HepG2 (cell line): Measurements from ENCODE around the gene PLCB1. TPM values are rescaled to one million over a fixed set of nuclear protein-coding genes. Genes with fewer than 3 reads are reported as not detected.

Experiments
- ATAC-seq: fragments of 200-7000 bp; cut with Tn5 transposase; 3 replicates; pipeline ENCODE4 v1.9.1; 2020; ENCODE audit warnings: mild to moderate bottlenecking, moderate library complexity
- BruUV-seq: library from RNA; stranded (reverse); fragments of 400-500 nt; replicated peaks from 2 replicates; lab custom pipeline; 2021; lab: Mats Ljungman, UMichigan
- CTCF ChIA-PET: fragments of 300-600 bp; formaldehyde crosslinking; extraction: SDS; loops from one replicate; lab custom pipeline; 2021; ENCODE audit warnings: low total read pairs, inconsistent platforms, low intra/inter-chr PET ratio; lab: Yijun Ruan, JAX
- POLR2A ChIA-PET: fragments of 350-600 bp; sonication (Branson Sonifier 250); formaldehyde crosslinking; loops from one replicate; lab custom pipeline; 2020; ENCODE audit warnings: antibody characterized with exemption, inconsistent platforms; lab: Yijun Ruan, JAX
- DNase-seq: peaks from one replicate; pipeline ENCODE4 v3.0.0-alpha.2; 2015; ENCODE audit warnings: low spot score
- FAIRE-seq: peaks from 3 replicates; lab custom pipeline; 2011; peaks lifted over from hg19 to GRCh38; lab: Jason Lieb, UNC
- H2AFZ ChIP-seq: one replicate; pipeline ENCODE4 v1.6.1; 2011; ENCODE audit warnings: low read length, inconsistent platforms
- H3K27ac ChIP-seq: fragments of 300-600 bp; 3 replicates; pipeline ENCODE4 v1.8.0; 2011; ENCODE audit warnings: mixed run types, mild to moderate bottlenecking, mixed read lengths, low read length, inconsistent platforms; ENCODE audit not compliant: insufficient read depth; ENCODE audit errors: extremely low read length
- H3K27me3 ChIP-seq, 2 experiments: fragments of 200-600 bp in 1 of 2; 2 replicates in 1 of 2; 3 replicates in 1 of 2; pipeline versions ENCODE4 v1.6.0 to v1.8.0; 2011; ENCODE audit warnings: low read length in 2 of 2, mild to moderate bottlenecking in 2 of 2, moderate library complexity in 2 of 2, inconsistent platforms in 1 of 2; ENCODE audit not compliant: insufficient read depth in 2 of 2, control insufficient read depth in 1 of 2
- H3K36me3 ChIP-seq, 2 experiments: fragments of 200-600 bp in 1 of 2; replicated peaks in 1 of 2; 2 replicates in 1 of 2; 3 replicates in 1 of 2; pipeline versions ENCODE4 v1.5.1 to v1.8.0; 2011; ENCODE audit warnings: low read length in 2 of 2, inconsistent platforms in 1 of 2; ENCODE audit not compliant: insufficient read depth in 2 of 2, control insufficient read depth in 1 of 2
- H3K4me1 ChIP-seq: 2 replicates; pipeline ENCODE4 v1.5.1; 2012; ENCODE audit warnings: low read length, inconsistent platforms; ENCODE audit not compliant: insufficient read depth
- H3K4me2 ChIP-seq: 2 replicates; pipeline ENCODE4 v1.6.0; 2011; ENCODE audit warnings: low read depth, low read length, inconsistent platforms
- H3K4me3 ChIP-seq, 3 experiments: fragments of 200-600 bp in 1 of 3; sonication (generic), shearing (Covaris generic) in 1 of 3; replicated peaks in 1 of 3; 2 replicates each; pipeline ENCODE4 v1.5.1; 2011 to 2016; ENCODE audit warnings: low read length in 3 of 3, inconsistent platforms in 2 of 3, low read depth in 2 of 3, mild to moderate bottlenecking in 2 of 3, control low read depth in 1 of 3, mixed read lengths in 1 of 3; ENCODE audit not compliant: insufficient read depth in 1 of 3
- H3K79me2 ChIP-seq: one replicate; pipeline ENCODE4 v1.6.1; 2011; ENCODE audit warnings: low read length, inconsistent platforms; ENCODE audit not compliant: insufficient read depth
- H3K9ac ChIP-seq: 2 replicates; pipeline ENCODE4 v1.6.0; 2011; ENCODE audit warnings: mild to moderate bottlenecking, low read depth, low read length, inconsistent platforms; ENCODE audit not compliant: insufficient read depth
- H3K9me3 ChIP-seq: 2 replicates; pipeline ENCODE4 v1.5.1; 2012; ENCODE audit warnings: mild to moderate bottlenecking, low read length
- H4K20me1 ChIP-seq: 2 replicates; pipeline ENCODE4 v1.6.0; 2011; ENCODE audit warnings: inconsistent platforms, mild to moderate bottlenecking, low read length, moderate library complexity; ENCODE audit not compliant: insufficient read depth
- CEBPG ChIP-seq: IDR thresholded peaks from 2 replicates; pipeline ENCODE4 v1.6.1; 2016
- EED ChIP-seq: sonication (generic); formaldehyde crosslinking; IDR thresholded peaks from 2 replicates; pipeline ENCODE4 v1.5.0; 2020; ENCODE audit warnings: mild to moderate bottlenecking, missing genetic modification reagents
- FOXP1 ChIP-seq, 2 experiments: fragments of 450-650 bp in 1 of 2; IDR thresholded peaks; 2 replicates each; pipeline ENCODE4 v1.6.1; 2017 to 2018; ENCODE audit warnings: antibody characterized with exemption in 1 of 2
- SALL2 ChIP-seq: sonication (generic); formaldehyde crosslinking; IDR thresholded peaks from 2 replicates; pipeline ENCODE4 v1.8.1; 2023; ENCODE audit warnings: mild to moderate bottlenecking, missing genetic modification reagents, inconsistent platforms
- SIN3A ChIP-seq: IDR thresholded peaks from 2 replicates; pipeline ENCODE4 v1.6.1; 2011; ENCODE audit warnings: low read depth, mild to moderate bottlenecking, control low read depth, low read length, borderline replicate concordance
- SOX13 ChIP-seq, 3 experiments: fragments of 450-650 bp in 1 of 3; sonication (generic) in 1 of 3; formaldehyde crosslinking in 1 of 3; IDR thresholded peaks in 2 of 3; conservative IDR thresholded peaks in 1 of 3; 2 replicates each; pipeline versions ENCODE4 v1.5.0 to v1.6.1; 2016 to 2020; ENCODE audit warnings: antibody characterized with exemption in 1 of 3, mild to moderate bottlenecking in 1 of 3, missing compliant biosample characterization in 1 of 3, missing genetic modification reagents in 1 of 3, moderate library complexity in 1 of 3
- SOX5 ChIP-seq: IDR thresholded peaks from 2 replicates; pipeline ENCODE4 v1.6.1; 2016; ENCODE audit warnings: borderline replicate concordance
- SP140L ChIP-seq: sonication (generic); formaldehyde crosslinking; IDR thresholded peaks from 2 replicates; pipeline ENCODE4 v1.4.0; 2020; ENCODE audit warnings: missing genetic modification reagents, borderline replicate concordance
- ZFP36L2 ChIP-seq: sonication (generic); formaldehyde crosslinking; IDR thresholded peaks from 2 replicates; pipeline ENCODE4 v1.4.0; 2020; ENCODE audit warnings: missing genetic modification reagents
- ZIK1 ChIP-seq: sonication (generic); formaldehyde crosslinking; IDR thresholded peaks from 2 replicates; pipeline ENCODE4 v1.5.0; 2020; ENCODE audit warnings: mild to moderate bottlenecking, low read depth, missing genetic modification reagents, borderline replicate concordance
- ZNF143 ChIP-seq: sonication (generic); formaldehyde crosslinking; IDR thresholded peaks from 2 replicates; pipeline ENCODE4 v1.4.0; 2020; ENCODE audit warnings: missing genetic modification reagents
- ZSCAN29 ChIP-seq: sonication (generic); formaldehyde crosslinking; conservative IDR thresholded peaks from 2 replicates; pipeline ENCODE4 v1.4.0; 2020; ENCODE audit warnings: mild to moderate bottlenecking, missing genetic modification reagents
- WGBS: methylation state at CpG from one replicate; pipeline ENCODE4 v1.1.6; 2017; ENCODE audit warnings: low lambda C conversion rate; 5-methylcytosine and 5-hydroxymethylcytosine counted together
- in situ Hi-C: cut with HindIII; loops from 2 replicates; pipeline ENCODE4 v1.10.0; 2017; ENCODE audit warnings: low pct_unique_long_range_greater_than_20kb; ENCODE audit not compliant: extremely low pct_ligation_motif_present
- intact Hi-C: fragments of 100-400 bp; cut with micrococcal nuclease; formaldehyde crosslinking; loops from one replicate; pipeline ENCODE4 v1.10.0; 2022; ENCODE audit not compliant: unreplicated experiment
- polyA plus RNA-seq, 8 experiments: library from polyadenylated mRNA; depleted of rRNA in 3 of 8; stranded (reverse) in 7 of 8; unstranded in 1 of 8; fragments of >200 nt; fragmentation: Illumina TruSeq in 4 of 8; extraction: Trizol in 4 of 8; gene quantifications; 2 replicates each; pipeline versions ENCODE4 v1.2.1 to v1.2.3, GENCODE V29; 2011 to 2016; ENCODE audit warnings: low read depth in 4 of 8, missing spikeins in 1 of 8, mixed read lengths in 1 of 8; ENCODE audit not compliant: insufficient read depth in 1 of 8
- total RNA-seq, 5 experiments: library from RNA; depleted of rRNA; stranded (reverse); fragments of >200 nt; fragmentation: Illumina TruSeq; extraction: Trizol; gene quantifications; 2 replicates each; pipeline ENCODE4 v1.2.3, GENCODE V29; 2016; ENCODE audit warnings: low read depth in 1 of 5
- TF ChIP-seq, protein P1 (sequence below), 2 experiments: fragments of 450-650 bp in 1 of 2; sonication (generic) in 1 of 2; formaldehyde crosslinking; IDR thresholded peaks; 2 replicates each; pipeline versions ENCODE4 v1.5.0 to v1.8.0; 2020 to 2022; ENCODE audit warnings: mild to moderate bottlenecking in 1 of 2, missing genetic modification reagents in 1 of 2
- TF ChIP-seq, protein P2 (sequence below): sonication (generic); formaldehyde crosslinking; IDR thresholded peaks from 2 replicates; pipeline ENCODE4 v1.5.0; 2020; ENCODE audit warnings: mild to moderate bottlenecking, missing genetic modification reagents
- TF ChIP-seq, protein P3 (sequence below): sonication (generic); formaldehyde crosslinking; IDR thresholded peaks from 2 replicates; pipeline ENCODE4 v1.9.0; 2021; ENCODE audit warnings: missing genetic modification reagents, borderline replicate concordance
- TF ChIP-seq, protein P4 (sequence below): sonication (generic); formaldehyde crosslinking; IDR thresholded peaks from 2 replicates; pipeline ENCODE4 v1.4.0; 2020; ENCODE audit warnings: missing genetic modification reagents

PLCB1 gene
- total and polyA plus RNA-seq, 2 of the 13 experiments (the other 11 are each of a cell fraction or from before 2014, with no cell fraction given), result 42.4 to 55.9 TPM

DNA sequence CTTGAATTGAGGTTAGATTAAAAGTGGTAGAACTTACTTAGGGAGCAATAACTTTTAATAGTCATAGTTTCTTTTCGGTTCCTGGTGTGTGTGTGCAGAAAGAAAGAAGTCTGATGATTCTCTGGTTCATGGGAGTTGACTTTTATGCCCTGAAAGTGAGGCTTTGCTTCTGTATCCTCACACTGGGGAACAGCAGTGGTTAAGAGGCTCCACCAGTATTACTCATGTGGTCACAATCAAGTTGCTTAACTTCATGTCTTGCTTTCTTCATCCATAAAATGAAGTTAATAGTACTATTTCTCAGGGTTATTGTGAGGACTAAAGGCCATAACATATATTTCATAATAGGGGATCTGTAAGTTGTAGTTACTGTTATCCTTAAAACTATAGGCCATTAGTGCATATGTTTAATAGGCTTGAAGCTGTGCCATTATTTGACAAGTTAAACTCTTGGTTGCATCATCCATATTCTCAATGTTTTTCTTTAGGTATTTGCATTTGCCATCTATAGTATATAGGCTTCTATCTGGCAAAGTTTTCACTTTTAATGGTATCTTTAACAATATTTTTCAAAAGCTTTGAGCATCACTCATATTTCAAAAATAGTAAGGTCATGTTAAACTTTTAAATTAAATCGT, 262.4 kb downstream of the PLCB1 start:
- in situ Hi-C loops (no loop called here), intact Hi-C loops (loop anchor here (2.0 to 5.0 kb wide), 3 partner anchors 20 to 328 kb away; no protein-coding TSS in a partner anchor)
- peaks cover 8% of the 10 kb centered on the region for H3K79me2 ChIP-seq
- no peaks in the 10 kb centered on the region for H4K20me1 ChIP-seq
- ATAC-seq (no peak), FAIRE-seq (no peak), DNase-seq (no peak)
- 97% methylated on average over 2 of the region's 2 CpGs for WGBS
- no peaks in the 10 kb centered on the region for H3K36me3 ChIP-seq
- H3K9ac ChIP-seq, result no peak overlapping the region
- no peaks in the 10 kb centered on the region for H3K9me3 ChIP-seq
- H2AFZ ChIP-seq, result no peak overlapping the region
- no peaks in the 10 kb centered on the region for H3K27me3 ChIP-seq
- peaks cover 26% of the 10 kb centered on the region for H3K4me1 ChIP-seq
- no peak overlapping the region for H3K4me2 ChIP-seq
- H3K4me3 ChIP-seq, result no peak overlapping the region
- no TSS peak for BruUV-seq
- ChIA-PET POLR2A (no interaction called here), CTCF (no interaction called here)
- H3K27ac ChIP-seq, result no peak overlapping the region
- TF ChIP-seq, protein P1, sequence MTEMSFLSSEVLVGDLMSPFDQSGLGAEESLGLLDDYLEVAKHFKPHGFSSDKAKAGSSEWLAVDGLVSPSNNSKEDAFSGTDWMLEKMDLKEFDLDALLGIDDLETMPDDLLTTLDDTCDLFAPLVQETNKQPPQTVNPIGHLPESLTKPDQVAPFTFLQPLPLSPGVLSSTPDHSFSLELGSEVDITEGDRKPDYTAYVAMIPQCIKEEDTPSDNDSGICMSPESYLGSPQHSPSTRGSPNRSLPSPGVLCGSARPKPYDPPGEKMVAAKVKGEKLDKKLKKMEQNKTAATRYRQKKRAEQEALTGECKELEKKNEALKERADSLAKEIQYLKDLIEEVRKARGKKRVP (CRISPR knock-in tag; IDR thresholded peaks at IDR 0.05), result peak; percentile 68 to 86; a peak in 3 of 4 replicates
- no peak for TF ChIP-seq FOXP1 (IDR thresholded peaks at IDR 0.05)
- TF ChIP-seq FOXP1 (CRISPR knock-in tag; IDR thresholded peaks at IDR 0.05), result no peak
- no peak for TF ChIP-seq SOX13 (IDR thresholded peaks at IDR 0.05)
- TF ChIP-seq SOX13 (CRISPR knock-in tag; conservative IDR thresholded peaks at IDR 0.05 in 1 of 2, IDR thresholded peaks at IDR 0.05 in 1 of 2), result no peak
- no peak for TF ChIP-seq SP140L
- no peak for TF ChIP-seq ZSCAN29 (CRISPR knock-in tag)
- TF ChIP-seq, protein P2, sequence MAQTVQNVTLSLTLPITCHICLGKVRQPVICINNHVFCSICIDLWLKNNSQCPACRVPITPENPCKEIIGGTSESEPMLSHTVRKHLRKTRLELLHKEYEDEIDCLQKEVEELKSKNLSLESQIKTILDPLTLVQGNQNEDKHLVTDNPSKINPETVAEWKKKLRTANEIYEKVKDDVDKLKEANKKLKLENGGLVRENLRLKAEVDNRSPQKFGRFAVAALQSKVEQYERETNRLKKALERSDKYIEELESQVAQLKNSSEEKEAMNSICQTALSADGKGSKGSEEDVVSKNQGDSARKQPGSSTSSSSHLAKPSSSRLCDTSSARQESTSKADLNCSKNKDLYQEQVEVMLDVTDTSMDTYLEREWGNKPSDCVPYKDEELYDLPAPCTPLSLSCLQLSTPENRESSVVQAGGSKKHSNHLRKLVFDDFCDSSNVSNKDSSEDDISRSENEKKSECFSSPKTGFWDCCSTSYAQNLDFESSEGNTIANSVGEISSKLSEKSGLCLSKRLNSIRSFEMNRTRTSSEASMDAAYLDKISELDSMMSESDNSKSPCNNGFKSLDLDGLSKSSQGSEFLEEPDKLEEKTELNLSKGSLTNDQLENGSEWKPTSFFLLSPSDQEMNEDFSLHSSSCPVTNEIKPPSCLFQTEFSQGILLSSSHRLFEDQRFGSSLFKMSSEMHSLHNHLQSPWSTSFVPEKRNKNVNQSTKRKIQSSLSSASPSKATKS (CRISPR knock-in tag), result no peak
- no peak for TF ChIP-seq ZNF143 (CRISPR knock-in tag)
- TF ChIP-seq, protein P3, sequence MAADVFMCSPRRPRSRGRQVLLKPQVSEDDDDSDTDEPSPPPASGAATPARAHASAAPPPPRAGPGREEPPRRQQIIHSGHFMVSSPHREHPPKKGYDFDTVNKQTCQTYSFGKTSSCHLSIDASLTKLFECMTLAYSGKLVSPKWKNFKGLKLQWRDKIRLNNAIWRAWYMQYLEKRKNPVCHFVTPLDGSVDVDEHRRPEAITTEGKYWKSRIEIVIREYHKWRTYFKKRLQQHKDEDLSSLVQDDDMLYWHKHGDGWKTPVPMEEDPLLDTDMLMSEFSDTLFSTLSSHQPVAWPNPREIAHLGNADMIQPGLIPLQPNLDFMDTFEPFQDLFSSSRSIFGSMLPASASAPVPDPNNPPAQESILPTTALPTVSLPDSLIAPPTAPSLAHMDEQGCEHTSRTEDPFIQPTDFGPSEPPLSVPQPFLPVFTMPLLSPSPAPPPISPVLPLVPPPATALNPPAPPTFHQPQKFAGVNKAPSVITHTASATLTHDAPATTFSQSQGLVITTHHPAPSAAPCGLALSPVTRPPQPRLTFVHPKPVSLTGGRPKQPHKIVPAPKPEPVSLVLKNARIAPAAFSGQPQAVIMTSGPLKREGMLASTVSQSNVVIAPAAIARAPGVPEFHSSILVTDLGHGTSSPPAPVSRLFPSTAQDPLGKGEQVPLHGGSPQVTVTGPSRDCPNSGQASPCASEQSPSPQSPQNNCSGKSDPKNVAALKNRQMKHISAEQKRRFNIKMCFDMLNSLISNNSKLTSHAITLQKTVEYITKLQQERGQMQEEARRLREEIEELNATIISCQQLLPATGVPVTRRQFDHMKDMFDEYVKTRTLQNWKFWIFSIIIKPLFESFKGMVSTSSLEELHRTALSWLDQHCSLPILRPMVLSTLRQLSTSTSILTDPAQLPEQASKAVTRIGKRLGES (CRISPR knock-in tag), result no peak
- TF ChIP-seq CEBPG, result peak; percentile 55; the same call in 1 of the 2 replicates
- no peak for TF ChIP-seq EED (CRISPR knock-in tag)
- TF ChIP-seq SALL2 (CRISPR knock-in tag), result no peak
- TF ChIP-seq ZFP36L2 (CRISPR knock-in tag), result no peak
- TF ChIP-seq SOX5 (CRISPR knock-in tag), result no peak
- TF ChIP-seq, protein P4, sequence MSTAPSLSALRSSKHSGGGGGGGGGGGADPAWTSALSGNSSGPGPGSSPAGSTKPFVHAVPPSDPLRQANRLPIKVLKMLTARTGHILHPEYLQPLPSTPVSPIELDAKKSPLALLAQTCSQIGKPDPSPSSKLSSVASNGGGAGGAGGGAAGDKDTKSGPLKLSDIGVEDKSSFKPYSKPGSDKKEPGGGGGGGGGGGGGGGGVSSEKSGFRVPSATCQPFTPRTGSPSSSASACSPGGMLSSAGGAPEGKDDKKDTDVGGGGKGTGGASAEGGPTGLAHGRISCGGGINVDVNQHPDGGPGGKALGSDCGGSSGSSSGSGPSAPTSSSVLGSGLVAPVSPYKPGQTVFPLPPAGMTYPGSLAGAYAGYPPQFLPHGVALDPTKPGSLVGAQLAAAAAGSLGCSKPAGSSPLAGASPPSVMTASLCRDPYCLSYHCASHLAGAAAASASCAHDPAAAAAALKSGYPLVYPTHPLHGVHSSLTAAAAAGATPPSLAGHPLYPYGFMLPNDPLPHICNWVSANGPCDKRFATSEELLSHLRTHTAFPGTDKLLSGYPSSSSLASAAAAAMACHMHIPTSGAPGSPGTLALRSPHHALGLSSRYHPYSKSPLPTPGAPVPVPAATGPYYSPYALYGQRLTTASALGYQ (CRISPR knock-in tag), result no peak
- no peak for TF ChIP-seq ZIK1
- TF ChIP-seq SIN3A, result no peak
